Measurements from ENCODE around the gene MMP17. TPM values are rescaled to one million over a fixed set of nuclear protein-coding genes. Genes with fewer than 3 reads are reported as not detected.

MMP17 gene
- total RNA-seq, 1 donor from 2014 or later, result 4.3 TPM

- DNase-seq (ENCODE audit: low spot score), result no peak
These were observed 66.9 kb downstream of the MMP17 start for GRCh38 chr12:131894981-131895639.

- no peak for DNase-seq (ENCODE audit: low spot score)
These were observed 67.5 kb downstream of the MMP17 start for GRCh38 chr12:131895640-131896079.

- DNase-seq (ENCODE audit: low spot score), result peak; percentile 92
These were observed 68.1 kb downstream of the MMP17 start for GRCh38 chr12:131896080-131896810.

GRCh38 chr12:131896811-131897270 is 68.6 kb downstream of the MMP17 start:
- no peak for DNase-seq (ENCODE audit: low spot score)

- no peak for DNase-seq (ENCODE audit: low spot score)
These were observed 69.1 kb downstream of the MMP17 start for GRCh38 chr12:131897276-131897675.

GRCh38 chr12:131897875-131898274 is 69.7 kb downstream of the MMP17 start:
- no peak for DNase-seq (ENCODE audit: low spot score)

GRCh38 chr12:131900397-131900796 is 72.2 kb downstream of the MMP17 start:
- DNase-seq (ENCODE audit: low spot score), result no peak

Other genes starting within 250 kb of the MMP17 start
- 40.4 TPM for gene SFSWAP, start 117.3 kb upstream of the MMP17 start, total RNA-seq
- 80.7 TPM for gene ULK1, start 66.2 kb downstream of the MMP17 start, total RNA-seq
- gene PUS1, start 100.9 kb downstream of the MMP17 start, total RNA-seq, result 26.0 TPM
- gene EP400, start 121.5 kb downstream of the MMP17 start, total RNA-seq, result 42.5 TPM